ENCODE results near the gene BAG1. TPM values are rescaled to one million over a fixed set of nuclear protein-coding genes. Genes with fewer than 3 reads are reported as not detected.

The BAG1 gene
- total RNA-seq, 2 donors from 2014 or later, result 38.7 to 39.9 TPM

GRCh38 chr9:33309903-33310302 is 45.4 kb upstream of the BAG1 start:
- Histone ChIP-seq H3K27me3 (ENCODE audit: control insufficient read depth, insufficient read depth, low read length, poor library complexity, severe bottlenecking) (no peaks in the 10 kb centered on the region), H3K27ac (ENCODE audit: low read depth, low read length) (no peak overlapping the region), H3K4me1 (ENCODE audit: control insufficient read depth, insufficient read depth, low read length) (no peaks in the 10 kb centered on the region), H3K9me3 (ENCODE audit: control insufficient read depth, low read length) (no peaks in the 10 kb centered on the region), H3K36me3 (ENCODE audit: control insufficient read depth, insufficient read depth, low read length) (peaks cover 94% of the 10 kb centered on the region), H3K9ac (ENCODE audit: extremely low read depth, low read length, poor library complexity, severe bottlenecking) (no peak overlapping the region), H3K4me3 (ENCODE audit: low read length) (no peak overlapping the region)
- Mint-ChIP-seq H3K4me3 (no peak overlapping the region), H3K27me3 (ENCODE audit: insufficient read depth) (no peaks in the 10 kb centered on the region), H3K36me3 (ENCODE audit: low read depth) (peaks cover 57% of the 10 kb centered on the region), H3K4me1 (no peaks in the 10 kb centered on the region), H3K27ac (no peak overlapping the region), H3K9me3 (no peaks in the 10 kb centered on the region)
- DNase-seq, result no peak
- no peak for TF ChIP-seq CTCF (conservative IDR thresholded peaks at IDR 0.05)
- WGBS, 2 experiments (ENCODE audit: insufficient coverage in 1 of 2, insufficient read length in 1 of 2), result no CpG with 5 or more reads among the region's 1 CpG

- Mint-ChIP-seq H3K36me3 (ENCODE audit: low read depth) (peaks cover 44% of the 10 kb centered on the region), H3K9me3 (no peaks in the 10 kb centered on the region), H3K27me3 (ENCODE audit: insufficient read depth) (no peaks in the 10 kb centered on the region), H3K27ac (no peak overlapping the region), H3K4me3 (no peak overlapping the region), H3K4me1 (no peaks in the 10 kb centered on the region)
- 81 to 100% methylated on average over 1 of the region's 1 CpG for WGBS, 2 experiments (ENCODE audit: insufficient coverage in 1 of 2, insufficient read length in 1 of 2)
- H3K9ac ChIP-seq (ENCODE audit: extremely low read depth, low read length, poor library complexity, severe bottlenecking), result no peak overlapping the region
- no peaks in the 10 kb centered on the region for H3K27me3 ChIP-seq (ENCODE audit: control insufficient read depth, insufficient read depth, low read length, poor library complexity, severe bottlenecking)
- no peak overlapping the region for H3K27ac ChIP-seq (ENCODE audit: low read depth, low read length)
- no peaks in the 10 kb centered on the region for H3K4me1 ChIP-seq (ENCODE audit: control insufficient read depth, insufficient read depth, low read length)
- peaks cover 94% of the 10 kb centered on the region for H3K36me3 ChIP-seq (ENCODE audit: control insufficient read depth, insufficient read depth, low read length)
- DNase-seq, result no peak
- no peak for TF ChIP-seq CTCF (conservative IDR thresholded peaks at IDR 0.05)
- no peak overlapping the region for H3K4me3 ChIP-seq (ENCODE audit: low read length)
- H3K9me3 ChIP-seq (ENCODE audit: control insufficient read depth, low read length), result no peaks in the 10 kb centered on the region
Measured at GRCh38 chr9:33307067-33307466, 42.6 kb upstream of the BAG1 start.

GRCh38 chr9:33306037-33306436 is 41.5 kb upstream of the BAG1 start:
- peaks cover 94% of the 10 kb centered on the region for H3K36me3 ChIP-seq (ENCODE audit: control insufficient read depth, insufficient read depth, low read length)
- H3K4me1 ChIP-seq (ENCODE audit: control insufficient read depth, insufficient read depth, low read length), result no peaks in the 10 kb centered on the region
- Mint-ChIP-seq H3K4me1 (no peaks in the 10 kb centered on the region), H3K27me3 (ENCODE audit: insufficient read depth) (no peaks in the 10 kb centered on the region), H3K4me3 (no peak overlapping the region), H3K27ac (no peak overlapping the region), H3K36me3 (ENCODE audit: low read depth) (peaks cover 40% of the 10 kb centered on the region), H3K9me3 (no peaks in the 10 kb centered on the region)
- no peak overlapping the region for H3K9ac ChIP-seq (ENCODE audit: extremely low read depth, low read length, poor library complexity, severe bottlenecking)
- 92 to 100% methylated on average over 3 of the region's 3 CpGs for WGBS, 2 experiments (ENCODE audit: insufficient coverage in 1 of 2, insufficient read length in 1 of 2)
- H3K27ac ChIP-seq (ENCODE audit: low read depth, low read length), result no peak overlapping the region
- H3K27me3 ChIP-seq (ENCODE audit: control insufficient read depth, insufficient read depth, low read length, poor library complexity, severe bottlenecking), result no peaks in the 10 kb centered on the region
- no peak overlapping the region for H3K4me3 ChIP-seq (ENCODE audit: low read length)
- H3K9me3 ChIP-seq (ENCODE audit: control insufficient read depth, low read length), result no peaks in the 10 kb centered on the region
- no peak for TF ChIP-seq CTCF (conservative IDR thresholded peaks at IDR 0.05)
- no peak for DNase-seq
